ENCODE results near the gene TASP1.
"Not testable (repeated sequence)": the region's sequence is repeated elsewhere in the genome, so short reads cannot be mapped to it uniquely, and the experiment has no call there.

DNA sequence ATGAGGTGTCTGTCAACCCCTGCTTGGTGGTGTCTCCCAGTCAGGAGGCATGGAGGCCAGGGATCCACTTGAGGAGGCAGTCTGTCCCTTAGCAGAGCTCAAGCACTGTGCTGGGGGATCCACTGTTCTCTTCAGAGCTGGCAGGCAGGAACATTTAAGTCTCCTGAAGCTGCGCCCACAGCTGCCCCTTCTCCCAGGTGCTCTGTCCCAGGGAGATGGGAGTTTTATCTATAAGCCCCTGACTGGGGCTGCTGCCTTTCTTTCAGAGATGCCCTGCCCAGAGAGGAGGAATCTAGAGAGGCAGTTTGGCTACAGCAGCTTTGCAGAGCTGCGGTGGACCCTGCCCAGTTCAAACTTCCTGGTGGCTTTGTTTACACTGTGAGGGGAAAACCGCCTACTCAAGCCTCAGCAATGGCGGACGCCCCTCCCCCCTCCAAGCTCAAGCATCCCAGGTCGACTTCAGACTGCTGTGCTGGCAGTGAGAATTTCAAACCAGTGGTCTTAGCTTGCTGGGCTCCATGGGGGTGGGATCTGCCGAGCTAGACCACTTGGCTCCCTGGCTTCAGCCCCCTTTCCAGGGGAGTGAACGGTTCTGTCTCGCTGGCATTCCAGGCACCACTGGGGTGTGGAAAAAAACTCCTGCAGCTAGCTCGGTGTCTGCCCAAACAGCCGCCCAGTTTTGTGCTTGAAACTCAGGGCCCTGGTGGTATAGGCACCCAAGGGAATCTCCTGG lies 258.1 kb downstream of the TASP1 start:
- TF ChIP-seq, protein P1, sequence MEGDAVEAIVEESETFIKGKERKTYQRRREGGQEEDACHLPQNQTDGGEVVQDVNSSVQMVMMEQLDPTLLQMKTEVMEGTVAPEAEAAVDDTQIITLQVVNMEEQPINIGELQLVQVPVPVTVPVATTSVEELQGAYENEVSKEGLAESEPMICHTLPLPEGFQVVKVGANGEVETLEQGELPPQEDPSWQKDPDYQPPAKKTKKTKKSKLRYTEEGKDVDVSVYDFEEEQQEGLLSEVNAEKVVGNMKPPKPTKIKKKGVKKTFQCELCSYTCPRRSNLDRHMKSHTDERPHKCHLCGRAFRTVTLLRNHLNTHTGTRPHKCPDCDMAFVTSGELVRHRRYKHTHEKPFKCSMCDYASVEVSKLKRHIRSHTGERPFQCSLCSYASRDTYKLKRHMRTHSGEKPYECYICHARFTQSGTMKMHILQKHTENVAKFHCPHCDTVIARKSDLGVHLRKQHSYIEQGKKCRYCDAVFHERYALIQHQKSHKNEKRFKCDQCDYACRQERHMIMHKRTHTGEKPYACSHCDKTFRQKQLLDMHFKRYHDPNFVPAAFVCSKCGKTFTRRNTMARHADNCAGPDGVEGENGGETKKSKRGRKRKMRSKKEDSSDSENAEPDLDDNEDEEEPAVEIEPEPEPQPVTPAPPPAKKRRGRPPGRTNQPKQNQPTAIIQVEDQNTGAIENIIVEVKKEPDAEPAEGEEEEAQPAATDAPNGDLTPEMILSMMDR (IDR thresholded peaks at IDR 0.05): not testable (repeated sequence)
- TF ChIP-seq EP300, POLR2A, POLR2AphosphoS5 (IDR thresholded peaks at IDR 0.05): not testable (repeated sequence)
